Caco-2 (cell line): ENCODE data around the gene ACTC1. TPM values are rescaled to one million over a fixed set of nuclear protein-coding genes. Genes with fewer than 3 reads are reported as not detected.
A peak's percentile ranks its signal among the peaks of the same experiment; 100 is the strongest.

Experiments used
- Bru-seq: library from RNA; stranded (reverse); fragments of 400-500 nt; gene quantifications from one replicate; lab custom pipeline; 2021; lab: Mats Ljungman, UMichigan
- BruChase-seq, 2 experiments: library from RNA; stranded (reverse); fragments of 400-500 nt; gene quantifications; one replicate each; lab custom pipeline; 2021; lab: Mats Ljungman, UMichigan
- BruUV-seq: library from RNA; stranded (reverse); fragments of 400-500 nt; replicated peaks from 2 replicates; lab custom pipeline; 2021; lab: Mats Ljungman, UMichigan
- CTCF ChIA-PET: fragments of 300-600 bp; sonication (Branson Sonifier 250); formaldehyde crosslinking; loops from one replicate; lab custom pipeline; 2022; ENCODE audit warnings: antibody characterized with exemption; lab: Charles Lee
- POLR2A ChIA-PET: fragments of 300-600 bp; sonication (Branson Sonifier 250); formaldehyde crosslinking; loops from one replicate; lab custom pipeline; 2022; ENCODE audit warnings: antibody characterized with exemption; lab: Charles Lee
- DNase-seq, 2 experiments: peaks; one replicate each; pipeline versions ENCODE4 v3.0.0 to v3.0.0-alpha.2; 2020 to 2022
- H3K27me3 ChIP-seq: replicated peaks from 2 replicates; pipeline ENCODE4 v1.6.0; 2011; ENCODE audit warnings: low read length; ENCODE audit not compliant: control insufficient read depth, insufficient read depth
- H3K36me3 ChIP-seq: 2 replicates; pipeline ENCODE4 v1.5.1; 2011; ENCODE audit warnings: low read length; ENCODE audit not compliant: control insufficient read depth, insufficient read depth
- H3K4me1 ChIP-seq: fragments of 250-450 bp; sonication (Bioruptor Pico); 2 replicates; pipeline ENCODE4 v1.5.1; 2020; ENCODE audit warnings: mild to moderate bottlenecking
- H3K4me3 ChIP-seq: 2 replicates; pipeline ENCODE4 v1.5.1; 2011; ENCODE audit warnings: low read depth, mild to moderate bottlenecking, control low read depth, low read length
- H3K9me3 ChIP-seq: fragments of 250-450 bp; sonication (Bioruptor Pico); 2 replicates; pipeline ENCODE4 v1.5.1; 2020; ENCODE audit warnings: mild to moderate bottlenecking, moderate library complexity
- H3K27ac Mint-ChIP-seq: one replicate; pipeline ENCODE4 v1.8.0; 2022; ENCODE audit warnings: mixed read lengths; ENCODE audit not compliant: unreplicated experiment
- H3K27me3 Mint-ChIP-seq: one replicate; pipeline ENCODE4 v1.8.0; 2022; ENCODE audit warnings: mixed read lengths; ENCODE audit not compliant: insufficient read depth, unreplicated experiment
- H3K36me3 Mint-ChIP-seq: one replicate; pipeline ENCODE4 v1.8.0; 2022; ENCODE audit warnings: mild to moderate bottlenecking, mixed read lengths; ENCODE audit not compliant: insufficient read depth, unreplicated experiment
- H3K4me1 Mint-ChIP-seq: one replicate; pipeline ENCODE4 v1.8.0; 2022; ENCODE audit warnings: low read depth, mixed read lengths; ENCODE audit not compliant: unreplicated experiment
- H3K4me3 Mint-ChIP-seq: one replicate; pipeline ENCODE4 v1.8.0; 2022; ENCODE audit warnings: mild to moderate bottlenecking, moderate library complexity, mixed read lengths; ENCODE audit not compliant: unreplicated experiment
- H3K9me3 Mint-ChIP-seq: one replicate; pipeline ENCODE4 v1.8.0; 2022; ENCODE audit warnings: mixed read lengths; ENCODE audit not compliant: unreplicated experiment
- CTCF ChIP-seq, 2 experiments: fragments of 200-600 bp in 1 of 2; IDR thresholded peaks; 1 replicate in 1 of 2; 2 replicates in 1 of 2; pipeline versions ENCODE4 v1.5.1 to v1.8.0; 2011 to 2022; ENCODE audit warnings: antibody characterized with exemption in 1 of 2, control low read depth in 1 of 2, inconsistent platforms in 1 of 2, low read depth in 1 of 2, low read length in 1 of 2, mild to moderate bottlenecking in 1 of 2, moderate library complexity in 1 of 2; ENCODE audit not compliant: insufficient read depth in 1 of 2, severe bottlenecking in 1 of 2, unreplicated experiment in 1 of 2
- intact Hi-C: fragments of 100-400 bp; cut with micrococcal nuclease; formaldehyde crosslinking; loops from one replicate; pipeline ENCODE4 v1.10.0; 2022; ENCODE audit not compliant: unreplicated experiment
- long read RNA-seq: library from polyadenylated mRNA; stranded (forward); transcript quantifications from one replicate; pipeline ENCODE4 v2.0.0, GENCODE V29; 2022
- total RNA-seq: library from RNA; stranded (reverse); gene quantifications from 2 replicates; pipeline ENCODE4 v1.2.3, GENCODE V29; 2022

ACTC1 gene
- not detected in 2 replicates for total RNA-seq
- percentile 9 among the genes with signal in this experiment for Bru-seq, nascent RNA
- not detected for BruChase-seq, experiment 1, labeled RNA remaining after a 2-hour chase
- BruChase-seq, experiment 2, labeled RNA remaining after a 6-hour chase, result not detected
- long read RNA-seq, result 0 reads

GRCh38 chr15:34795267-34796081, at the start of gene ACTC1:
ACTC1 (minus strand) TSS chr15:34795549; CDS start chr15:34794808, 741 bp downstream.
- Histone ChIP-seq H3K9me3 (no peaks in the 10 kb centered on the region), H3K4me3 (no peak within 1 kb of the TSS), H3K4me1 (no peaks in the 10 kb centered on the region), H3K36me3 (no peaks in the 10 kb centered on the region), H3K27me3 (no peaks in the 10 kb centered on the region; the same call in 1 of the 2 replicates)
- Mint-ChIP-seq H3K4me3 (no peak within 1 kb of the TSS), H3K36me3 (no peaks in the 10 kb centered on the region), H3K27me3 (peaks cover 21% of the 10 kb centered on the region), H3K9me3 (no peaks in the 10 kb centered on the region), H3K27ac (no peak within 1 kb of the TSS), H3K4me1 (no peaks in the 10 kb centered on the region)
- intact Hi-C loops, result loop anchor here (1.0 kb wide), 1 partner anchor 16 kb away; no protein-coding TSS in a partner anchor
- DNase-seq, result peak in 1 of 2 experiments; percentile 28
- POLR2A ChIA-PET, result no interaction called here
- no TSS peak for BruUV-seq
- no peak for TF ChIP-seq CTCF (IDR thresholded peaks at IDR 0.05; ENCODE audit: insufficient read depth in 1 of 2, low read depth in 1 of 2, low read length in 1 of 2, severe bottlenecking in 1 of 2, unreplicated experiment in 1 of 2)
- CTCF ChIA-PET, result no interaction called here

GRCh38 chr15:34841262-34841725, 45.9 kb upstream of the ACTC1 start:
- Histone ChIP-seq H3K9me3 (no peaks in the 10 kb centered on the region), H3K4me3 (no peak overlapping the region), H3K27me3 (no peaks in the 10 kb centered on the region), H3K36me3 (no peaks in the 10 kb centered on the region), H3K4me1 (no peaks in the 10 kb centered on the region)
- Mint-ChIP-seq H3K36me3 (no peaks in the 10 kb centered on the region), H3K9me3 (no peaks in the 10 kb centered on the region), H3K27ac (no peak overlapping the region), H3K27me3 (peaks cover 5% of the 10 kb centered on the region), H3K4me3 (no peak overlapping the region), H3K4me1 (no peaks in the 10 kb centered on the region)
- no peak for DNase-seq
- no TSS peak for BruUV-seq
- intact Hi-C loops, result no loop called here
- POLR2A ChIA-PET, result no interaction called here
- no peak for TF ChIP-seq CTCF (IDR thresholded peaks at IDR 0.05; ENCODE audit: insufficient read depth in 1 of 2, low read depth in 1 of 2, low read length in 1 of 2, severe bottlenecking in 1 of 2, unreplicated experiment in 1 of 2)
- CTCF ChIA-PET, result no interaction called here

GRCh38 chr15:34838282-34838681, 42.9 kb upstream of the ACTC1 start:
- Mint-ChIP-seq H3K27me3 (peaks cover 16% of the 10 kb centered on the region), H3K27ac (no peak overlapping the region), H3K4me1 (no peaks in the 10 kb centered on the region), H3K9me3 (peaks cover 15% of the 10 kb centered on the region), H3K36me3 (no peaks in the 10 kb centered on the region), H3K4me3 (no peak overlapping the region)
- ChIA-PET POLR2A (no interaction called here), CTCF (no interaction called here)
- Histone ChIP-seq H3K9me3 (no peaks in the 10 kb centered on the region), H3K36me3 (no peaks in the 10 kb centered on the region), H3K4me1 (no peaks in the 10 kb centered on the region), H3K4me3 (no peak overlapping the region), H3K27me3 (no peaks in the 10 kb centered on the region)
- no TSS peak for BruUV-seq
- TF ChIP-seq CTCF (IDR thresholded peaks at IDR 0.05; ENCODE audit: insufficient read depth in 1 of 2, low read depth in 1 of 2, low read length in 1 of 2, severe bottlenecking in 1 of 2, unreplicated experiment in 1 of 2), result no peak
- no peak for DNase-seq
- intact Hi-C loops, result no loop called here
